ENCODE data around the gene TNFRSF11A. TPM values are rescaled to one million over a fixed set of nuclear protein-coding genes. Genes with fewer than 3 reads are reported as not detected.

The TNFRSF11A gene
- total RNA-seq, 1 experiment from 2014 or later, result 6.3 TPM

- H4K20me1 ChIP-seq (ENCODE audit: insufficient read depth), result no peaks in the 10 kb centered on the region
- no peaks in the 10 kb centered on the region for H3K27me3 ChIP-seq (ENCODE audit: insufficient read depth, low read depth)
- no peaks in the 10 kb centered on the region for H3K36me3 ChIP-seq (ENCODE audit: low read depth)
- DNase-seq, result no peak
- no peak for TF ChIP-seq EZH2 (IDR thresholded peaks at IDR 0.05; ENCODE audit: low read depth)
- TF ChIP-seq CTCF (conservative IDR thresholded peaks at IDR 0.05), result no peak
- intact Hi-C loops (cut with micrococcal nuclease; ENCODE audit: unreplicated experiment), result loop anchor here (5.0 kb wide), 1 partner anchor 76 kb away; the partner anchor contains the start of gene TNFRSF11A
- ChIA-PET POLR2A (ENCODE audit: unreplicated experiment) (no interaction called here), CTCF (no interaction called here)
- peaks cover 7% of the 10 kb centered on the region for H3F3A ChIP-seq (ENCODE audit: insufficient read depth, low read depth)
- no peaks in the 10 kb centered on the region for H3K9me2 ChIP-seq (ENCODE audit: insufficient read depth)
- H3K79me2 ChIP-seq (ENCODE audit: low read depth), result no peaks in the 10 kb centered on the region
- H2AFZ ChIP-seq, result no peak overlapping the region
- H3K4me1 ChIP-seq (replicated peaks; ENCODE audit: insufficient read depth), result peaks cover 16% of the 10 kb centered on the region
- no peaks in the 10 kb centered on the region for H3K9me3 ChIP-seq (ENCODE audit: insufficient read depth, low read depth)
- H3K27ac ChIP-seq, result no peak overlapping the region
- BruUV-seq (replicated peaks), result no TSS peak
- H3K4me3 ChIP-seq, result no peak overlapping the region
- no peak overlapping the region for H3K4me2 ChIP-seq
Observed at GRCh38 chr18:62403120-62403519, 78.0 kb downstream of the TNFRSF11A start.

GRCh38 chr18:62404881-62405280 is 79.8 kb downstream of the TNFRSF11A start:
- Histone ChIP-seq H3K27ac (no peak overlapping the region), H3F3A (ENCODE audit: insufficient read depth, low read depth) (no peaks in the 10 kb centered on the region), H3K79me2 (ENCODE audit: low read depth) (no peaks in the 10 kb centered on the region), H3K4me2 (no peak overlapping the region), H3K36me3 (ENCODE audit: low read depth) (no peaks in the 10 kb centered on the region), H2AFZ (no peak overlapping the region), H3K9me2 (ENCODE audit: insufficient read depth) (no peaks in the 10 kb centered on the region), H3K4me3 (no peak overlapping the region), H3K4me1 (replicated peaks; ENCODE audit: insufficient read depth) (peaks cover 13% of the 10 kb centered on the region), H3K27me3 (ENCODE audit: insufficient read depth, low read depth) (no peaks in the 10 kb centered on the region), H3K9me3 (ENCODE audit: insufficient read depth, low read depth) (no peaks in the 10 kb centered on the region), H4K20me1 (ENCODE audit: insufficient read depth) (no peaks in the 10 kb centered on the region)
- POLR2A ChIA-PET (ENCODE audit: unreplicated experiment), result no interaction called here
- no peak for TF ChIP-seq CTCF (conservative IDR thresholded peaks at IDR 0.05)
- no peak for TF ChIP-seq EZH2 (IDR thresholded peaks at IDR 0.05; ENCODE audit: low read depth)
- CTCF ChIA-PET, result no interaction called here
- no TSS peak for BruUV-seq (replicated peaks)
- DNase-seq, result no peak
- intact Hi-C loops (cut with micrococcal nuclease; ENCODE audit: unreplicated experiment), result loop anchor here (5.0 kb wide), 1 partner anchor 78 kb away; the partner anchor contains the start of gene TNFRSF11A

GRCh38 chr18:62407660-62408059 is 82.5 kb downstream of the TNFRSF11A start:
- no peaks in the 10 kb centered on the region for H3K36me3 ChIP-seq (ENCODE audit: low read depth)
- H3K27ac ChIP-seq, result no peak overlapping the region
- H2AFZ ChIP-seq, result no peak overlapping the region
- no peak for DNase-seq
- TF ChIP-seq CTCF (conservative IDR thresholded peaks at IDR 0.05), result no peak
- TF ChIP-seq EZH2 (IDR thresholded peaks at IDR 0.05; ENCODE audit: low read depth), result no peak
- H3K4me3 ChIP-seq, result no peak overlapping the region
- BruUV-seq (replicated peaks), result no TSS peak
- H3K4me1 ChIP-seq (replicated peaks; ENCODE audit: insufficient read depth), result peaks cover 11% of the 10 kb centered on the region; the same call in 1 of the 2 replicates
- no peaks in the 10 kb centered on the region for H3K79me2 ChIP-seq (ENCODE audit: low read depth)
- intact Hi-C loops (cut with micrococcal nuclease; ENCODE audit: unreplicated experiment), result no loop called here
- no peaks in the 10 kb centered on the region for H3F3A ChIP-seq (ENCODE audit: insufficient read depth, low read depth)
- no peaks in the 10 kb centered on the region for H3K9me2 ChIP-seq (ENCODE audit: insufficient read depth)
- H3K27me3 ChIP-seq (ENCODE audit: insufficient read depth, low read depth), result no peaks in the 10 kb centered on the region
- POLR2A ChIA-PET (ENCODE audit: unreplicated experiment), result no interaction called here
- peaks cover 4% of the 10 kb centered on the region; the same call in 1 of the 2 replicates for H3K9me3 ChIP-seq (ENCODE audit: insufficient read depth, low read depth)
- CTCF ChIA-PET, result no interaction called here
- H3K4me2 ChIP-seq, result no peak overlapping the region
- no peaks in the 10 kb centered on the region for H4K20me1 ChIP-seq (ENCODE audit: insufficient read depth)
